HG02981 (cell line): Measurements from ENCODE around the gene MTHFD2.
"Not testable (repeated sequence)": the region's sequence is repeated elsewhere in the genome, so short reads cannot be mapped to it uniquely, and the experiment has no call there.

ENCODE experiments used
- ATAC-seq: cut with Tn5 transposase; IDR thresholded peaks from one replicate; pipeline ENCODE4 v1.9.1; 2021; ENCODE audit warnings: mild to moderate bottlenecking, moderate library complexity; ENCODE audit not compliant: unreplicated experiment

MTHFD2 gene

DNA sequence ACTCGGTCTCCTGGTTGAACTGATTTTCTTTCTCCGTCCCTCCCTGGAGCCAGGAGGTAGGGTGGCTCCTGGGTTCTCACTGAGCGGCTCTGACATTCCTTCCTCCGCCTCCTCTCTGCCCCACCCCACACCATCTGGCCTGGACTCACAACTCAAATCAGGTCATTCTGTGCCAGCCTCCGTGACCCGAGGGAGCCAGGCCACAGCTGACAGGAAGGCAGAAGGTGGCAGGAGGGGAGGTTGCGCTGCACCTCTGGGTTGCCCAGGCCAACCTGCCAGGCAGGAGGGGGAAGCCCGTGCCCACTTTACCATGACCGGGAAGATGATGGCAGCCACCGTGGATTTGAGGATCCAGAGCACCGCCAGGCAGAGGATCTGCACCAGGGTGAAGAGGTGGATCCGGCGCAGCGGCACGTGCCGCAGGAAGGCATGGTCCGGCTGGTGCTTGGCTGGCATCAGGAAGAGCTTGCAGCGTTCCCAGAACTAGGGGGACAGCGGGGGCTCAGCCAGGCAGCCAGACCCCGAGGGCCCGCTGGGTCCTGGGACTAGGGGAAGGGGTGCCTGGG is 28.3 kb downstream of the MTHFD2 start:
- no peak for ATAC-seq

DNA sequence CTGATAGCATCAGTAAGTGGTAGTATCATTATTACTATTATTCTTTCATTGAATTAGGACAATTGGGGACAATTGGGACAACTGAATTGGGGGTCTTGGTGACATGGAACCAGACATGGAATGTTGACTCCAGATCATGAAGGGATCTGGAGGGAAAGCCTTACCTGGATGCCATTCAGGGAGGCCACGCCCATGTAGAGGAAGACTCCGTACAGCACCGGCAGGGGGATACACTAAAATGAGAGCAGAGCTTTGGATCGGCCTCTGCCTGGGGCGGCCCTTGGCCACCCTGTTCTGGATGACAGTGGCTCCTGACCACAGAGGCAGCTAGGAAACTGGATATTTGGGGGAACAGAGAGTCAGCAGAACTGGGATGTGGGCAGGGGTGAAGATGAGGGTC is 29.2 kb downstream of the MTHFD2 start:
- ATAC-seq, result no peak

DNA sequence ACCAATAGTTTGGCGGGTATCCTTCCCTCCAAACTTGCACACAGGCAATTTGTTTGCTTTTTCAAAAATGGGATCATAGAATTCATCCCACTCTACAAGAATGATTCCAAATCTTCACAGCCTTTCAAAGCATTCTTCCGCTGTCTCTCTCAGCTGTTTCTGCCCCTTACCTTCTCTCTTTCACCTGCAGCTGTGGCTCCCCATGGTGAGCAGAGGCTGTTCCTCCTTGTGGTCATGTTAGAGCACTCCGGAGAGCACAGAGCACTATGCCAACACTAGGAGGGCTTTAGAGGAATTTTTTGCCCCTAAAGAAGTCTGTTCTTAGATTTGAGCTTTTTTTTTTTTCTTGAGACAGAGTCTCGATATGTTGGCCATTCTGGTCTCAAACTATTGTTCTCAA is 30.4 kb downstream of the MTHFD2 start:
- ATAC-seq, result no peak

DNA sequence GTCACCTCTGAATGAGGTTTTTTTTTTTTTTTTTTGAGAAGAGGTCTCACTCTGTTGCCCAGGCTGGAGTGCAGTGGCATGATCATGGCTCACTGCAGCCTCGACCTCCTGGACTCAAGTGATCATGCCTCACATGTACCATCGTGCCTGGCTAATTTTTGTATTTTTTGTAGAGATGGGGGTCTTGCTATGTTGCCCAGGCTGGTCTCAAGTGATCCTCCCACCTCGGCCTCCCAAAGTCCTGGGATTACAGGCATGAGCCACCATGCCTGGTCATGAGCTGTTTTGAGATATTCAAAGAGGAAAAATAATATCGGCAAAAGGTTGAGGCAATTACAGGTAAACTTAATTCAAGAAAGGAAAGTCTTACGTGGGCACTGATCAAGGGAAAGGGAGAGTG is 31.4 kb downstream of the MTHFD2 start:
- ATAC-seq, result not testable (repeated sequence)

DNA sequence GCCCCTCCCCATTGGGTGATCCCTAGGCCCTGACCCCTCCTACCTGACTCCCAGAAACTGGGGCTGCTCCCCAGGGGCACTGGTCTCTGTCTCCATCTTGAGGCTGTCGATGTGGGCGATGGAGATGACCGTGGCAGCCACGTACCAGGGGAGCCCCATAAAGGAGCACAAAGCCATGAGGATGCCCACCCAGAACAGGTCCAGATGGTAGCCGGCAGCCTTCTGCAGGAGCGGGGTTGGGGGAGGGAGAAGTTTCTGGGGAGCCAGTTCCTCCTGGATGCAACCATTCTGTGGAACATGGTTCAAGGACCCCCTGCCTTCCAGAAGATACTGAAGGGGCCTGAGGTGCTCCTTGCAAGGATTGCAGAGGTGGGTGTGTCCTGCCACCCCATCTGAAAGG is 34.0 kb downstream of the MTHFD2 start:
- ATAC-seq, result no peak

DNA sequence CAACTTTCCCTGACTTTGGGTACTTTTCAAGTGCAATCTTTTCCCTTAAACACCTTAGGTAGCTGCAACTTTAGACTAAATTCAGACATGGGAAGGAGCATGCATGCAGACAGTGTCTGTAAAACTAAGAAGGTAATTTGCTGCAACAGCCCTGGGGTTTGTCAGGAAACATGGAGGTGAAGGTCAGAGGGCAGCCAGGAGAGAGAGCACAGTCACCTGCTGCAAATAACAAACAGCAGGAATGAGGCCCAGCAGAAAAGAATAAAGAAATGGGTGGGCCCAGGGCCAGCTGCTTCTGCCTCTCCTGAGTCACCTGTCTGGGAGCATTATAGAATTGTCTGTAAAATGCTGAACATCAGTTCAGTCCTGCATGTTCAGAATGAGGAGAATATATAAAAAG is 35.2 kb downstream of the MTHFD2 start:
- no peak for ATAC-seq

DNA sequence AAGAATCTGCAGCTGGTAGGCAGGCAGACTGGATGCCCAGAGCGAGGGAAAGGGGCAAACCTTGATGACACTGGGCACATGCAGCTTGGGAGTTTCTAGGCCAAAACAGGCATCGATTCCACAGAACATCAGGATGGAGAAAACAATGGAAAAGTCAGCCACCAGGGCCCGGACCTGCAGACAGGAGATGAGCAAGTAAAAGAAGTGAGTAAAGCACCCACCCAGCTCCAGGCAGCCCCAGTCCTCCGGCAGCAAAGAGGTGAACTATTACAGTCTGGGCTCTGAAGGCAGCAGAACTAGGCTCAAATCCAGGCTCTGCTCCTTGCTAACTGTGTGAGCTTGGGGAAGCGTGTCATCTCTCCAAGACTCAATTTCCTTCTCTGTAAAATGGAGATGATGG is 36.6 kb downstream of the MTHFD2 start:
- no peak for ATAC-seq

DNA sequence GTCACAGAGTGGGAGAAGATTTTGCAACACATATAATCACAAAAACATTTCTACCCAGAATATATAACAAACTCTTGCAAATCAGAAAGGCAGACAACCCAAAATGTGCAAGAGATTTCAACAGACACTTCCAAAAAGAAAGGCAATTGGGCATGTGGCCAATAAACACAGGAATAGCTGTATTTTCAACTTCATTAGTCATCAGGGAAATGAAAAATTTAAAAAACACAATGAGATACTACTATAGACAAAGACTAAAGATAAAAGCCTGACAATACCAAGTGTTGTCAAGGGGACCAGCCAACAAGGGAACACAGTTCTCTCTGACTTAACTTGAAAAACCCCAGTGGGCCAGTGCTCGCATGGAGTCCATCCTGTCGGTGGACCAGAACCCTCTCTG is 40.5 kb downstream of the MTHFD2 start:
- no peak for ATAC-seq

DNA sequence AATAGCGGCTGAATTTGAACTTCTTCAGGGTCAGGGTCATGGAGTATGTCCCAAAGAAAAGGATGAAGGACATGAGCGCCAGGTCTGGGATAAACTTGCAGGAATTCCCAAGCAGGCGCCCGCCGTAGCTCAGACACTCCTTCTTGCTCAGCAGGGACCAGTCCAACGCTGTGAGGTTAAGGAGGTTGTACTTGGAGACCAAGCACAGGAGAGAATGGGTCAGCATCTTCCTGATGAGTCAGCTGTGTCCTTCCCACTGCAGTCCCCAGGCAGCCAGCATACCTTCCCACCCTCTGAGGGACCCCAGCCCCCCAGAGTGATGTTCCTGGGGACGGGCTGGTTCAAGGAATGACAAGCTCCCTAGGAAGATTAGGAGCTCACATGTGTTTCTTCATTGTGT is 40.9 kb downstream of the MTHFD2 start:
- ATAC-seq, result no peak

DNA sequence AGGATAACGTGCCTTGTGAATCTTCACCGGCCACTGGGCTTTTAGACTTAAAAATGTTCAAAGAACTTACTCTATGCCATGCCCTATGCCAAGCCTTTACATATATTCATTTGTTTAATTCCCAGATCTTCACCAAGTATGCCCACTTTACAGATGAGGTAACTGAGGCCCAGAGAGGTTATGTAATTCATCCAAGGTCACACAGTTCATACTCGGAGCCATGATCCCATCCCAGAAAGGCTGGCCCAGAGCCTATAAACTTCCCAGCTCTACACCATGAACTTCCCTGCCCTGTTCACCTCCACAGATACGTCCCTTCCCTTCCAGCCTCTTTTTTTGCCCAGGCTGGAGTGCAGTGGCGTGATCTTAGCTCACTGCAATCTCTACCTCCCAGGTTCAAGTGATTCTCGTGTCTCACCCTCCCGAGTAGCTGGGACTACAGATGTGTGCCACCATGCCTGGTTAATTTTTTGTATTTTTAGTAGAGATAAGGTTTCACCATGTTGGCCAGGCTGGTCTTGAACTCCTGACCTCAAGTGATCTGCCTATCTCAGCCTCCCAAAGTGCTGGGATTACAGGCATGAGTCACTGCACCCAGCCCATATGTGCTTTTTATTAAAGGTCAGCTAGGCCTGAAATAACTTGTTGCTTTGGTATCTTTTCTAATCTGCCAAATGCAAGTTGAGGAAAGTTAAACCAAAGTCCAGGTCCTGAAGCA is 44.1 kb downstream of the MTHFD2 start:
- no peak for ATAC-seq

DNA sequence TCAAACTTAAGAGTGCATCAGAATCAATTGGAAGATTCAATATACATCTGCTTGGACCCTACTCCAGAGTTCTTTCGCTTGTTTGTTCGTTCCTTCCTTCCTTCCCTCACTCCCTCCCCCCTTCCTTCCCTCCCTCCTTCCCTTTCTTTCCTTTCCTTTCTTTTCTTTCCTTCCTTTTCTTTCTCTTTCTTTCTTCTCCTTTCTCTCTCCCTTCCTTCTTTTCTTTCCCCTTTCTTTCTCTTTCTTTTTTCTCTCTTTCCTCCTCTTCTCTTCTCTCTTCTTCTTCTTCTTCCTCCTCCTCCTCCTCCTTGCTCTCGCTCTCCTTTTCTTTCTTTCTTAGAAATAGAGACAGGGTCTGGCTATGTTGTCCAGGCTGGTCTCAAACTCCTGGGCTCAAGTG is 45.9 kb downstream of the MTHFD2 start:
- no peak for ATAC-seq

DNA sequence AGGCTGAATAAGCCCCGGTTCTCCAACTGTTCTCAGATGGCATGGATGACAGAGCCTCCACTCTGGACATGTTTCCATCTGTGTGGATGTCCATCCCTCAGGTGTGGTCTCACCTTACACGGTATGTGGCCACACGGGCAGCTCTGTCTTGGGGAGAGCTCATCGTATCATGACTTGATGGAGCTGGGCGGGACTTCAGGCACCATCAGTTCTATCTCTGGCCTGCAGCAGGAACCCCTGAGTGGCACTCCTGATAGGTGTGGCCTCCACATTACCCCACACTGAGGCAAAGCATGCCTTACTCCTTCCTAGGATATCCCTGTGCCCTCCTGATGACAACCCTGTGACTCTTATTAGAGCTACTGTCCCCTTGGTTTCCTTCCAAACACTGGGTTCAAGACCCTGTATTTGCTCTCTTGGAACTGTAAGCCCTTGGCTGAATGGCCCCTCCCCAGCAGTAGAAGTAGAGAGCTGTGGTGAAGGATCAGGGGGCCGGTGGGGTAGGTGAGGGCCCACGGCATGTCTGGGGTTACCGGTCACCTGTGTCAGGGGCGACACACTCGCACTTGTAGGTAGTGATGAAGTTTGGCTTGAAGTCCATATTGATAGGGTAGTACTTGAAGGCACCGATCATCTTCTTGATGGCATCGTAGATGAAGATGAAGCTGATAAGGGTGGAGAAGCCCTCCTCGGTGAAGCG is 48.2 kb downstream of the MTHFD2 start:
- no peak for ATAC-seq

DNA sequence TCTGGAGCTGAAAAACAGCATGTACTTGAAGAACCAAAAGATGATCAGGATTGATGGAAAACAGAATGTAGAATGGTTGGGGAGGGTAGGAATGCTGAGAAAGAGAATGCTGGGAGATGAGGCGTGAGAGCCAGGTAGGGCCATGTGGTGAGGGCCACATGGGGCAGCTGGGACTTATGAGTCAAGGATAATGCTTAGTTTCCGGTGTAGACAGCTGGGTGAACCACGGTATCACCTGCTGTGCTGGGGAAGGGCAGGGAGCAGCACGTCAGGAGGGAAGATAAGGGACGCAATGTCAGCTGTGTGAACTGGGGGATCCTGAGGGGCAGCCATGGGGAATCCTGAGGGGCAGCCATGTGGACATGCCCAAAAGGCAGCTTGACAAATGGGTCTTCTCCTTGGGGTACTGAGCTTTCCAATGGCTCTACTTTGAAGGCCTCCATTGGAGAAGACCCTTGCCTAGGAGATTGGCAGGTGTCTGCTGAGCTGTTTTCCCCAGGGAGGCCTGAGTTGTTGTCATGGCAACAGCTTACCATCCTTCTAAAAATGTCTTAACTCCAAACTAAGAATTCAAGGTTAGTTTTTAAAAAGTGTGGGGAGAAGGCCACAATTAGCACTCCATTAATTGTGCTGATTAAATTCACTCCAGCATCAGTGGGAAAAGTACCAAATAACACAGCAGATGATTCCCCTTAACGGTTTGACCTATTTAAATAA is 51.1 kb downstream of the MTHFD2 start:
- no peak for ATAC-seq

DNA sequence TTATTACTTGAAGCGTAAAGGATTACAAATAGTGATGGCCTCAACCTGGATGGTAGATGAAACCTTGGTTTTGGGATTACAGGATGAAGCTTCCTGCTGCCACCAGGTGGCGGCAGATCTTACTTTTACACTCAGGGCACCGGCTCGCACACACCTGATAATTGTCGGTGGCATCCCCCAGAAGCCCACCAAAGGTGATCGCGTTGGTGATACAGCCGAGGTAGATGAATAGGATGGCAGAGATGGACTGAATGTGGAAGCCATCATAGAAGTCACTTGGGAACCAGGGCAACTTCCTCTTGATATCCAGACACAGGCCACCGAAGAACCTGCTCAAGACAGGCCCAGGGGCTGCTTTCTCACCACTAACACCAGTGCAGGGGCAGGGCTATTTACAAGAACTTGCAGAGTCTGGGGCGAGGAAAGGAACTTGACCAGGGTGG is 51.8 kb downstream of the MTHFD2 start:
- no peak for ATAC-seq

DNA sequence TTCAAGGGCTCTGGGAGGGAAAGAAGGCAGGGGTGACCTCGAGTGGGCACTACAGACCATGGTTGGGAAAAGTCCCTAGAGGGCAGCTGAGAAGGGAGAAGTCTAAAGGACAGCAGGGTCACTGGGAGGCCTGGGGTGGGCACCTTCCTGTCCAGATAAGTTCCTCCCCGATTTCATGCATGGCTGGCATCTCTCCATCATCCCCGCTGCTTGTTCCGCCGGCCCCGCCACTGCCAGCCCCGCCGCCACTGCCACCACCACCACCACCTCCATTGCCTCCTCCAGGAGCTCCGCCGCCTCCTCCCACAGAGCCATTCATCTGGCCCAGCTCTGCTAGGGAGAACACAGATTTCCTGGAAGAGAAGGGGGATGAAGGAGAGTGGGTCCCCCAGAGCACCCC is 53.6 kb downstream of the MTHFD2 start:
- ATAC-seq, result no peak

DNA sequence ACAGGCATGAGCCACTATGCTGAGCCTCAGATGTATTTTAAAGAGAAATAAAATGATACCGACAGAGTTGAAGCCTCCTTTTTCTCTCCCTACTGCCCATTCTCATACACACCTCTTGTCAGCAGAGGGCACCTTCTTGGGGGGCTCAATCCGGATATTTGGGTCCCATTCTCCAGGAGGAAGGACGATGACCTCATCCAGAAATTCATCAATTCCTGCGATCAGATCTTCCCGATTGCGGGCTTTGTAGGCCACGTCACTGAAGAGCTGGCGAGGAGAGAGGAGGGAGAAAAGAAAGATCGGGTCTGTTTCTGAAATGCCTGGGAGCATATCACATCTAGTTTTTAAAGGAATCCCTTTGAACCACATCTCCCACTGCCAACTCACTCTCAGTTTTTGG is 54.4 kb downstream of the MTHFD2 start:
- no peak for ATAC-seq

DNA sequence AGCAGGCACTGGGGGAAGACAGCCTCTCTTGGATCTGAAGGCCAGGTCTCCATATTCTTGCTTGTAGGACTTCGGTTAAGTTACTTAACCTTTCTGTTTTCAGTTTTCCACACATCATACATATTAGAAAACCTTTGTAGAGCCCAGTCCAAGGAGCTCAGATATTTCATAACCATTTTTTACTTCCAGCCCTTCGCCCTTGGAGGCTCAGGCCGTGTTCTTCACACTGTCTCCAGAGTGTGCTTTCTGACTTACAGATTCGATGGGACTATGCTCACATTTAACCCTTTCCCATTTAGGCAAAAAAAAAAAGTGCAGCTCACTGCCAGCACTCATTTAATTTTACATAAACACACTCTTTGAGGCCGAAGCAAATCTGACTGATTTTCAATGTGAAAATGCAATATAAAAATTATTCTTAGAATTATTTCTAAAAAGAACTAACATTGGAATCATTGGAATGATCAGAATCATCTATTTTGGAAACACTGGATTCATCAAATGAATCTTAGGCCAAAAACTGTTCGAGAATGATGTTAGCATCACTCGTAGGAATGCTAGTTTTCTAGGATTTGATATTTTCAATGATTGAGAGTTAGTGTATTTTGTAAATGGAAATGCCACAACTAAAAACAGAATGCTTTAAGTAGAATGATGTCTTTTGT is 55.0 kb downstream of the MTHFD2 start:
- ATAC-seq, result no peak

DNA sequence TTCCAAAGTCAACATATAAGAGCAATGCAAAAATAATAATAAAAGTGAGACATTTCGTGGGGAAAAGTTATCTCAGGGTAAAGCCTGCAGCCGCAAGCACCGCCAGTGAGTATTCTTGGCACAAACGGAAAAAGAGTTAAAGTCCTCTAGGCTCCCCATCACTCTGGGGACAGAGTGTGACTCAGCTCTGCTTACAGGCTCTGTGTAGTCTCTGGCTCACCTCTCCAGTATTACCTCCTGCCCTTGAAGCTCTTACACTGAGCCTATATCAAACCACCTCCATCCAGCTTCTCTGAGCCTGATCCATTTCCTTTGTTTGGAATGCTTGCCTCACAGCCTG is 55.5 kb downstream of the MTHFD2 start:
- ATAC-seq, result no peak

DNA sequence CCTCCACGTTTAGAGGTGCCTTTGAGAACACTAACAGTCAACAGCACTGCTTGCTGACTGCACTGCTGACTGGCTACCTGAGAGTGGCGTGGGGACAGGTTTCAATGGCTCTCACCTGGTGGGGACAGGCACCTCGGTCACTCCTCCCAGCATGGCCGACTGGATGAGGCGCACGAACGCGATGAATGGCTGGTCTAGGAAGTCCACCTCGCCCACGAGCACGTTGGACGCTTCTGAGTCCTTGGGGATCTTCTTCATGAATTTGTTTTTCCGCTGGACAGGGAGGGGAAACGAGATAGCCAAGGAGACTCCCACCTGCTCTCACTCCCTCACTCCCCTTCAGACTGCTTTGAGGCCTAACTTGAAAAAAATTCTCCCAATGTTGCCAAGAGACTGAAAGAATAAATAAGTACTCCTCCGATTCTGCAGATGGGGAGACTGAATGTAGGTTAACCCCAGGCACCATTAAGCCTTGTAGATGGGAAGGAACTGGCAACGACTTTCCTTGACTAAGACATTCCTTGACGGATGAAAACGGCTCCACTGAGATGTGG is 57.3 kb downstream of the MTHFD2 start:
- ATAC-seq, result no peak

DNA sequence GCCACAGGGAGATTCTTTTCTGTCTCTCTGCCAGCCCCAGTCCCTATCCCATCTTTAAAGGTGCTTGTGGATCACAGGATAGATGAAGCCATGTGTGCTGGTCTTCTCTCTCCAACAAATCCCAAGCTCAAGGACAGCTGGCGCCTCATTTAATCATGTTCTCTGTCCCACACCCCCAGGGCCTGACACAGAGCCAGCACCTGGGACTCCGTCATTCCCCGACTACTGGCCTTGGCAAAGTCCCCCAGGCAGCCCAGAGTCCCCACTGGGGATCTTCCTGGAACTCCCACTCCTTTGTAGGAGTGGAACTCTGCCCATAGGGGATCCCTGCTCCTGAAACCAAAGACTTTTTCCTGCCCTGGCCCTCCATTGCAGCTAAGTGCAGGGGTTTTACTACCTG is 60.8 kb downstream of the MTHFD2 start:
- ATAC-seq, result no peak

DNA sequence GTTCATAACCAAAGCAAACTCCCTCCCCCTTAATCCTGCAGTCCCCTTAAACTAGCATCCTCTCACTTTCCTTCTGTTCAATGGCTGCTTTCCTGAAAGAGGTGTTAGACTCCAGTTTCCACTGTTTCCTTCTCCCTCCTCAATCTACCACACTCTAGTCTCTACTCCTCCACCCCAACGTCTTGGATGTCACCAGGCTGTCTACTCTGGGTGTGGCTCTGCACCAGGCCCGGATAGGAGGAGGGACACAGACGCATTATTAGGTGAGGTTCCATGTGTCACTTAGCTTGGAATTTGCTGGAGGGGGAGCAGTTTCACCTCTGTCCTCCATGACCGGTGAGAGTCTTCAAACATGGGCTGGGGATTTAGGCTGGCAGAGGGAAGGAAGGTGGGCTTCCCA is 61.3 kb downstream of the MTHFD2 start:
- ATAC-seq, result no peak
